RPMI8226 (cell line): ENCODE results near the gene FMR1.

ENCODE experiments used
- DNase-seq: peaks from one replicate; pipeline ENCODE4 v3.0.0-alpha.2; 2015

Gene FMR1

DNA sequence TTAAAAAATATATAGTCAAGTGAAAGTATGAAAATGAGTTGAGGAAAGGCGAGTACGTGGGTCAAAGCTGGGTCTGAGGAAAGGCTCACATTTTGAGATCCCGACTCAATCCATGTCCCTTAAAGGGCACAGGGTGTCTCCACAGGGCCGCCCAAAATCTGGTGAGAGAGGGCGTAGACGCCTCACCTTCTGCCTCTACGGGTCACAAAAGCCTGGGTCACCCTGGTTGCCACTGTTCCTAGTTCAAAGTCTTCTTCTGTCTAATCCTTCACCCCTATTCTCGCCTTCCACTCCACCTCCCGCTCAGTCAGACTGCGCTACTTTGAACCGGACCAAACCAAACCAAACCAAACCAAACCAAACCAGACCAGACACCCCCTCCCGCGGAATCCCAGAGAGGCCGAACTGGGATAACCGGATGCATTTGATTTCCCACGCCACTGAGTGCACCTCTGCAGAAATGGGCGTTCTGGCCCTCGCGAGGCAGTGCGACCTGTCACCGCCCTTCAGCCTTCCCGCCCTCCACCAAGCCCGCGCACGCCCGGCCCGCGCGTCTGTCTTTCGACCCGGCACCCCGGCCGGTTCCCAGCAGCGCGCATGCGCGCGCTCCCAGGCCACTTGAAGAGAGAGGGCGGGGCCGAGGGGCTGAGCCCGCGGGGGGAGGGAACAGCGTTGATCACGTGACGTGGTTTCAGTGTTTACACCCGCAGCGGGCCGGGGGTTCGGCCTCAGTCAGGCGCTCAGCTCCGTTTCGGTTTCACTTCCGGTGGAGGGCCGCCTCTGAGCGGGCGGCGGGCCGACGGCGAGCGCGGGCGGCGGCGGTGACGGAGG lies at the start of gene FMR1:
FMR1 (plus strand) TSS at position 728 of the 831 bp plus-strand sequence. CDS start 261 bp downstream, outside the sequence.
- peak; percentile 97 for DNase-seq

GRCh38 chrX:147875866-147876596 lies 35.7 kb upstream of the FMR1 start:
- DNase-seq = peak; percentile 90

DNA sequence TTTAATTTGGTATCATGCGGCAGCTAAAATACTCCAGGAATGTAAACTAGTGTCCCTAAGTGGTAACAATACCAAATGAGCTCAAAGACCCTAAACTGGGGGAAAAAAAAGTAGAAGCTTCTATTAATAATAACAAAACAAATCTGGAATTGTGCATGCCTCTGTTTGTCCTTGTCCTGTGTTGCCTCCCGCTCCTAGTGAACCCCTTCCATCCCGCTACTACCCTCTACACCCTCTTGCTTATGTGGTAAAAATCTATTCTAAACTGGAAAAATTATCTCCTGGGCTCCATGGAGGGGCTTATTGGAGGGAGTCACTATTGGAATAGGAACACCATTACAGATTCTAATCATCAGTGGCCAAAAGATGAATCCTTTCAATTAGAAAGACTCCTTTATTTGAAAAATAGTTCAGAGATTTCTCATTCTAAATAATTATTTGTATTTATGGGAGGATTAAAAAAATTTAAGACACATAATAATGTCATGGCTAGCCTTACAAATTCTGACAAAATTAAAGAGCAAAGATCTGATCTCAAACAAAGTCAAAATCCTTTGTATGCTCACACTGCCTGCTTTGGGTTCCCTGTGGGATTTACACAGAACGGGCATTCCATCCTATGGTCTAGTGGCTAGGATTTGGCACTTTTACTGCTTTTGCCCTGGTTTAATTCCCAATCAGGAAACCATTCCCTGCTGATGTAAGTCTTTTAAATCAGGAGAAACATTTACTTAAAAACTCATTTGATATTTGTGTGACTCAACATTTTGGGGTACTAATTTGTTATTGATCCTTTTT lies 34.7 kb upstream of the FMR1 start:
- DNase-seq = no peak

DNA sequence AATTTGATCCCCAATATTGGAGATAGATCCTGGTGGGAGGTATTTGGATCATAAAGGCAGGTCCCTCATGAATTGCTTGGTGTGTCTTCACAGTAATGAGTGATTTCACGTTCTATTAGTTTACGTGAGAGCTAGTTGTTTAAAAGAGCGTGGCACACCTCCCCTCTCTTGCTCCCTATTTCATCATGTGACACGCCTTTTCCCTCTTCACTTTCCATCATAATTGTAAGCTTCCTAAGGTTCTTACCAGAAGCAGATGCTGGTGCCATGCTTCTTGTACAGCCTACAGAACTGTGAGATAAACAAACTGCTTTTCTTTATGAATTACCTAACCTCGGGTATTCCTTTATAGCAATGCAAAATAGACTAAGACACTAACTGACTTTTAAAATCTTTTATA lies 34.0 kb upstream of the FMR1 start:
- DNase-seq = no peak

DNA sequence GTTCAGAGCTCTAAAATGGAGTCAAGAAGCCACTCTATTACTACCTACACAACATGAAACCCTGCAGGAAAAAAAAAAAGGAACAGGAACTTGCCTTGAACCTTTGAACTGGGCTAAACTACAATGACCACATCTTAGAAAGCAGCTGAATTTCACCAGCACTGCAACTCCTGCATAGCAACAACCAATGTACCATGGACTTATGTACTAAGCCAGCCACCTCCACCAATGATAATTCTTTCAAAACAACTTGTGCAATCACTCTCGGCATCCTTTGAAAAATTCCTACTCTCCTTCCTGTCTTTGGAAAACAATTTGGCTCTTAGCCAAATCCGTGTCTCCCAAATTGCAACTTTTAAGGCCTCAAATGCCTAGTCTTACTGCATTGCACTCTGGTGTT lies 26.8 kb upstream of the FMR1 start:
- DNase-seq = peak; percentile 21

- DNase-seq = no peak
Observed at GRCh38 chrX:147890756-147891155, 21.0 kb upstream of the FMR1 start.

DNA sequence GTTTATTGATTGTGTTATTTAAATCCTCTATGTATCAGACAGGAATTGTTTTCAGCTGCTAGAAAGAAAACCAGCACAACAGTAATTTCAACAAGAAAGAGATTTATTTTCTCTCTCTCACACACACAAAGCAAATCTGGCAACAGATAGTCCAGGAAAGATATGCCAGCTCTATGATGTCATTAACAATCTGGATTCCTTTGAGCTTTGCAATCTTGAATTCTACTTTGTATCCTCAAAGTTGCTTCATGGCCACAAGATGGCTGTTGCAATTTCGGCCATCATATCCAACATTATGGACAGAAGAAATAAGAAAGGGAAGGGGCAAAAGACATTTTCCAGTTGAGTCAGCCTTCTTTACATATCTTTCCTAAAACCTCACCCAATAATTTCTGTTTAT lies 19.8 kb upstream of the FMR1 start:
- no peak for DNase-seq

DNA sequence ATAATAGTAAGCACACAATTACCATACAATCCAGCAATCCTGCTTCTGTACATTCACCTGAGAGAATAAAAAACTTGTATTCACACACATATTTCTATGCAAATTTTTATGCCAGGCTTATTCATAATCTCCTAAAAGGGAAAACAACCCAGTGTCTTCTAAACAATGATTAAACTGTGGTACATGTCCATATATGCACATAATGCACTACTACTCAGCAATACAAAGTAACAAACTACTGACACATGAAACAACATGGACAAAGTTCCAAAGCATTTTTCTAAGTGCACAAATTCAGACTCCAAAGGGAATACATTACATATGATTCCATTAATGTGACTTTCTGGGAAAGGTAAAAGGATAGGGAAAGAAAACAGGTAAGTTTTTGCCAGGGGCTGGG lies 18.0 kb upstream of the FMR1 start:
- DNase-seq = no peak

DNA sequence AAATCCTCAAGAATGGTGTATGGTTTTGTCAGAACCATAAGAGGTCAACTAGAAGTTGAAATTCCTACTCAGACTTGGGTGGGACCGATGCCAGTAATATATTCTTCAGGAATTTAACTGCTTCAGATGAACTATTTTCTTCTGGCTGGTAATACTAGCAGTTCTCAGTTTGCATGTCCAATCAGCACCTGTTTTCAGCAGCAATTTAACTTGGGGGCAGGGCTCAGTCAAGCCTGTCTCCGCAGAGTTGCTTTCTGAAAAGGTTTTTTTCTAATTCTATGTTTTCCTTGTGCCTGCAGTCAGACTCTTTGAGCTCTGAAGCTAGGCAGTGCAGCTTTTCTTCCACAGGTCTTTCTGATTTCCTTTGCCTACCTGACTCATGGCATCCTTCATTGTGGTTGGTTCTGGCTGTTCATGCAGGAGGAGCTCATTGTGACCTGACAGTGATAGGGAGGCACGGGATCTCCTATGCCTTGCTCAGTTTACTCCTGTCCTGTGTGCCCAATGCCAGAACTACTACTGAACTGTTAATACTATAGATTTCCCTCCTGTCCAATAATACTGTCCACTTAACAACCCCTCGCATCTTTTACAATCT lies 17.3 kb upstream of the FMR1 start:
- no peak for DNase-seq

- DNase-seq = no peak
Observed at GRCh38 chrX:147897117-147897516, 14.6 kb upstream of the FMR1 start.

DNA sequence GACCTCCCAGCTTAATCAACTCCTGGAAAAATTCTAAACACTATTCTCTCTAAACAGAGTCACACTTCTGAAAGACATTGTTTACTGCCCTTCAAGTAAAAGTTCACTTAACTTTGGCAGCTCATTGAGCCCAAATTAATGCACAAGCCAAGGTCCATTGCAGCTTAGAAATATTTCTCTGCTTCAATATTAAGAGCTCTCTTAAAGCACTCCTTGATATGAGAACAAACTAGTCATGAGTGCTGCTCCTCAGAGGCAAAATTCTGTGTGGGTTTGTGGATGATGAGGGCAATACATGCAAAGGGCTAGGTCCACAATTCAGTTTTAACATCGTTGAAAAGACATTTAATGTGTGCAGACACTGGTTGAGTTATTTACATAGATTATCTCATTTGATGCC lies 12.8 kb upstream of the FMR1 start:
- DNase-seq = no peak

- no peak for DNase-seq
Observed at GRCh38 chrX:147899379-147900114, 12.2 kb upstream of the FMR1 start.

GRCh38 chrX:147900349-147900748 lies 11.4 kb upstream of the FMR1 start:
- DNase-seq = no peak

DNA sequence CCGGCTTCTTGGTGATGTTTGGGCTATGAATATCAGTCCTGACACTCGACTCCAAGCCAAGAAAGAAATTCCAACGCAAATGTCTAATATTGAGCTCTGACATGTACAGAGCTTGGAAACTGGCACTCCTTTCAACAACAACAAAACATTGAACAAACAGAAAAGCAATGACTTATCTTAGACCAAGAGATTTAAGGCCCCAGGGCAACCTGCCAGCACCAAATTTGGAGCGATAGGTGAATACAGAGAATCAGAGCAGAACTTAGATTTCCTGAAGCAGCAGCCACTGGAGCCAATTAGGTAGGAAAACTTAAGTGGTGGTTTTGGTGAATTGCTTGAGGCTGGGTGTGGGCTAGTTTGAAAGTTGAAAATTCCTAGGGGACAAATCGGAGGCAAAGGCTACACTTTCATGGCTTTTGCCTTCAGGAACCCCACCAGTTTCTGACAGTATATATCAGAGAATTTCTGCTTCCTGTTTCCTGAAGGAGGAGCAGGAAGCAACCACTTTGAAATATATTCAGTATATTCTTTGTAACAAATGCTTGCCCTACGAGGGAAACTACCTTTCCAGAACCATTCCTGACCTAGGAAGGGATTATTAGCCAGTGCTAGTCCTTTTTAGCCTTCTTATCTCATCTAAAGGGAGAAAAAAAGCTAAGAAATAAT lies 10.1 kb upstream of the FMR1 start:
- no peak for DNase-seq

- no peak for DNase-seq
Observed at GRCh38 chrX:147902270-147902669, 9.4 kb upstream of the FMR1 start.

GRCh38 chrX:147908106-147908505 lies 3.6 kb upstream of the FMR1 start:
- DNase-seq = no peak

DNA sequence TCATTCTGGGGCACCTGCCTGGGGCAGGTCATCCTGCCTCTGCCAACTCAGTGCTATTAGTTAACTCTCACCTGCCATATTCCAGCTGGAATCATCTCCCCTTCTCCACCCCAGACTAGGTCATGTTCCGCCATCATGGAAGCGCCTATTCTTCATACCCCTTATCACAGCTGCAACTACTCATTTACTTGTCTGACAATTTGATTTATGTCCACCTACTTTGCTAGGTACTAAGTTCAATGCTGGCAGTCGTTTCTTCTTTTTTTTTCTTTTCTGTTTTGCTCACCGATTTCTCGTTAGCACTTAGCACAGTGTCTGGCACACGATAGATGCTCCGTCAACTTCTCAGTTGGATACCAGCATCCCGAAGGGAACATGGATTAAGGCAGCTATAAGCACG lies 1.1 kb upstream of the FMR1 start:
- DNase-seq = no peak

- peak; percentile 56 for DNase-seq
Observed at GRCh38 chrX:147912093-147912801, 528 bp downstream of the FMR1 start.

- no peak for DNase-seq
Observed at GRCh38 chrX:147913570-147913969, 1.9 kb downstream of the FMR1 start.

DNA sequence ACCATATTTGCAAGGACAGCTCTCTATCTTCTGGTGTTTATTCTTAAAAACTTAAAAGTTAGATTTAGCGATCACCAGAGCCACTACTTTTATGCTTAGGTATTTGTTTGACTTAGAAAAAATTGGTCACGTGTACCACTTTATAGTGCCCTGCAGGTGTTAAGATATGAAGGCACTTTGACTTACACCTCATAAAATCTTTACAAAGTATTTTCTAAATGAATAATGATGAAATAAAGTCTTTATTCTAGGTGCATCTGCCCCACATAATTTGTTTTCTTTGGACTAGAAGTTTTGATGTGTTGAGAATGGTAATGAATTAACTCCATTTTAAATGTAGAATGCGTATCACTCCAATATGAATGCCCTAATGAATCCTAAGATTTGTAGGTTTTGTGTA lies 2.9 kb downstream of the FMR1 start:
- DNase-seq = no peak

DNA sequence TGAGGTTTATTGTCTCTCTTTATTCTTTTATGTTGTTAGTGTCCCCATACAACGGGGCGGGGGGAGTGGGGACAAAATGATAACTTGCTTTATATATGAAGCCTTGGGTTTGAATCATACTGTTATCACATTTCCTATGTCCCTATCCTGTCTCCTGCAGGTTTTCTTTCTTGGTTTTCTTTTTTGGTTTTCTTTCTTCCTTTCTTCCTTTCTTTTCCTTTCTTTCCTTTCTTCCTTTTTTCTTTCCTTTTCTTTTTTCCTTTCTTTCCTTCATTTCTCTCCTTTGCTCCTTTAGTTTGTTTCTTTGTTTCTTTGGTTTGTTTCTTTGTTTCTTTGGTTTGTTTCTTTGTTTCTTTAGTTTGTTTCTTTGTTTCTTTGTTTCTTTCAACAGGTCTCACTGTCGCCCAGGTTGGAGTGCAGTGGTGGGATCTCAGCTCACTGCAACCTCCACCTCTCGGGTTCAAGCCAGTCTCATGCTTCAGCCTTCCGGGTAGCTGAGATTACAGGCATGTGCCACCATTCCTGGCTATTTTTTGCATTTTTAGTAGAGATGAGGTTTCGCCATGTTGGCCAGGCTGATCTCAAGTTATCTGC lies 4.8 kb downstream of the FMR1 start:
- no peak for DNase-seq
